ENCODE data around the gene ZFAND2A. TPM values are rescaled to one million over a fixed set of nuclear protein-coding genes. Genes with fewer than 3 reads are reported as not detected.

The ZFAND2A gene
- total RNA-seq, 1 experiment from 2014 or later: 51.2 TPM

GRCh38 chr7:1130021-1130990 is 29.7 kb downstream of the ZFAND2A start:
- Histone ChIP-seq H3K79me2 (ENCODE audit: low read depth) (peaks cover 50% of the 10 kb centered on the region), H3K27ac (no peak overlapping the region), H3K4me1 (replicated peaks; ENCODE audit: insufficient read depth) (no peaks in the 10 kb centered on the region), H3K9me3 (ENCODE audit: insufficient read depth, low read depth) (no peaks in the 10 kb centered on the region), H3K4me3 (no peak overlapping the region), H3K36me3 (ENCODE audit: low read depth) (peaks cover 12% of the 10 kb centered on the region), H4K20me1 (ENCODE audit: insufficient read depth) (peaks cover 20% of the 10 kb centered on the region), H2AFZ (no peak overlapping the region), H3K9me2 (ENCODE audit: insufficient read depth) (no peaks in the 10 kb centered on the region), H3F3A (ENCODE audit: insufficient read depth, low read depth) (0 out of 2 replicates have a peak, but pooled peaks cover 3% of the 10 kb centered on the region), H3K27me3 (ENCODE audit: insufficient read depth, low read depth) (no peaks in the 10 kb centered on the region), H3K4me2 (no peak overlapping the region)
- POLR2A ChIA-PET (ENCODE audit: unreplicated experiment): no interaction called here
- DNase-seq: no peak
- intact Hi-C loops (cut with micrococcal nuclease; ENCODE audit: unreplicated experiment): no loop called here
- no peak for TF ChIP-seq EZH2 (IDR thresholded peaks at IDR 0.05; ENCODE audit: low read depth)
- TF ChIP-seq CTCF (conservative IDR thresholded peaks at IDR 0.05): no peak
- CTCF ChIA-PET: interaction anchor here (0.6 to 0.7 kb wide), 2 partner anchors 10 to 58 kb away, joined by 3 to 5 read pairs; no protein-coding TSS in a partner anchor
- no TSS peak for BruUV-seq (replicated peaks)

GRCh38 chr7:1129431-1129830 is 30.6 kb downstream of the ZFAND2A start:
- H3K9me3 ChIP-seq (ENCODE audit: insufficient read depth, low read depth): no peaks in the 10 kb centered on the region
- peaks cover 22% of the 10 kb centered on the region for H4K20me1 ChIP-seq (ENCODE audit: insufficient read depth)
- H2AFZ ChIP-seq: no peak overlapping the region
- ChIA-PET CTCF (interaction anchor here (0.6 kb wide), 1 partner anchor 11 kb away, joined by 3 read pairs; no protein-coding TSS in a partner anchor), POLR2A (ENCODE audit: unreplicated experiment) (no interaction called here)
- H3K36me3 ChIP-seq (ENCODE audit: low read depth): peaks cover 12% of the 10 kb centered on the region
- no peaks in the 10 kb centered on the region for H3K4me1 ChIP-seq (replicated peaks; ENCODE audit: insufficient read depth)
- TF ChIP-seq CTCF (conservative IDR thresholded peaks at IDR 0.05) (no peak), EZH2 (IDR thresholded peaks at IDR 0.05; ENCODE audit: low read depth) (no peak)
- H3F3A ChIP-seq (ENCODE audit: insufficient read depth, low read depth): 0 out of 2 replicates have a peak, but pooled peaks cover 3% of the 10 kb centered on the region
- no peaks in the 10 kb centered on the region for H3K27me3 ChIP-seq (ENCODE audit: insufficient read depth, low read depth)
- no peaks in the 10 kb centered on the region for H3K9me2 ChIP-seq (ENCODE audit: insufficient read depth)
- H3K4me2 ChIP-seq: no peak overlapping the region
- H3K27ac ChIP-seq: no peak overlapping the region
- no peak for DNase-seq
- intact Hi-C loops (cut with micrococcal nuclease; ENCODE audit: unreplicated experiment): no loop called here
- BruUV-seq (replicated peaks): no TSS peak
- no peak overlapping the region for H3K4me3 ChIP-seq
- H3K79me2 ChIP-seq (ENCODE audit: low read depth): peaks cover 45% of the 10 kb centered on the region

- Histone ChIP-seq H4K20me1 (ENCODE audit: insufficient read depth) (peaks cover 18% of the 10 kb centered on the region), H3K4me3 (no peak overlapping the region), H3K9me3 (ENCODE audit: insufficient read depth, low read depth) (no peaks in the 10 kb centered on the region), H3K27me3 (ENCODE audit: insufficient read depth, low read depth) (no peaks in the 10 kb centered on the region), H3K27ac (no peak overlapping the region), H3K4me2 (no peak overlapping the region), H2AFZ (no peak overlapping the region), H3K4me1 (replicated peaks; ENCODE audit: insufficient read depth) (no peaks in the 10 kb centered on the region), H3F3A (ENCODE audit: insufficient read depth, low read depth) (0 out of 2 replicates have a peak, but pooled peaks cover 3% of the 10 kb centered on the region), H3K36me3 (ENCODE audit: low read depth) (peaks cover 12% of the 10 kb centered on the region), H3K79me2 (ENCODE audit: low read depth) (peaks cover 34% of the 10 kb centered on the region), H3K9me2 (ENCODE audit: insufficient read depth) (no peaks in the 10 kb centered on the region)
- ChIA-PET CTCF (interaction anchor here (0.7 kb wide), 1 partner anchor 40 kb away, joined by 7 read pairs; no protein-coding TSS in a partner anchor), POLR2A (ENCODE audit: unreplicated experiment) (no interaction called here)
- DNase-seq: no peak
- no peak for TF ChIP-seq CTCF (conservative IDR thresholded peaks at IDR 0.05)
- TF ChIP-seq EZH2 (IDR thresholded peaks at IDR 0.05; ENCODE audit: low read depth): no peak
- intact Hi-C loops (cut with micrococcal nuclease; ENCODE audit: unreplicated experiment): no loop called here
- BruUV-seq (replicated peaks): no TSS peak
Measured at GRCh38 chr7:1127001-1127400, 33.0 kb downstream of the ZFAND2A start.

Data from PC-9 (cell line).